RWPE2 (cell line): ENCODE results near the gene TNRC6B.

Experiments
- ATAC-seq: fragments of 200-7000 bp; cut with Tn5 transposase; 3 replicates; pipeline ENCODE4 v1.9.1; 2021; ENCODE audit warnings: low read depth
- DNase-seq: peaks from one replicate; pipeline ENCODE4 v3.0.0-alpha.2; 2020; ENCODE audit warnings: low spot score
- H3K27ac ChIP-seq: fragments of 450-650 bp; 2 replicates; pipeline ENCODE4 v1.5.1; 2017; ENCODE audit warnings: mild to moderate bottlenecking; ENCODE audit not compliant: poor library complexity, severe bottlenecking
- H3K27me3 ChIP-seq: fragments of 250-450 bp; sonication (Bioruptor Pico); 2 replicates; pipeline ENCODE4 v1.5.1; 2021; ENCODE audit warnings: mild to moderate bottlenecking, moderate library complexity; ENCODE audit not compliant: insufficient read depth, poor library complexity, severe bottlenecking
- H3K36me3 ChIP-seq: fragments of 250-450 bp; sonication (Bioruptor Pico); 2 replicates; pipeline ENCODE4 v1.5.1; 2020; ENCODE audit warnings: low read depth, mild to moderate bottlenecking, moderate library complexity
- H3K4me1 ChIP-seq: fragments of 250-450 bp; sonication (Bioruptor Pico); 2 replicates; pipeline ENCODE4 v1.5.1; 2021; ENCODE audit warnings: mild to moderate bottlenecking, moderate library complexity; ENCODE audit not compliant: insufficient read depth, poor library complexity, severe bottlenecking
- H3K4me3 ChIP-seq: fragments of 250-450 bp; sonication (Bioruptor Pico); 2 replicates; pipeline ENCODE4 v1.5.1; 2021; ENCODE audit warnings: mild to moderate bottlenecking, moderate library complexity; ENCODE audit not compliant: severe bottlenecking
- H3K9me3 ChIP-seq: fragments of 250-450 bp; sonication (Bioruptor Pico); 2 replicates; pipeline ENCODE4 v1.5.1; 2021; ENCODE audit warnings: mild to moderate bottlenecking, moderate library complexity; ENCODE audit not compliant: severe bottlenecking
- TF ChIP-seq, protein P1 (sequence below): fragments of 450-650 bp; IDR thresholded peaks from one replicate; pipeline ENCODE4 v1.5.1; 2017; ENCODE audit warnings: mild to moderate bottlenecking, moderate library complexity; ENCODE audit not compliant: poor library complexity, severe bottlenecking

Gene TNRC6B

DNA sequence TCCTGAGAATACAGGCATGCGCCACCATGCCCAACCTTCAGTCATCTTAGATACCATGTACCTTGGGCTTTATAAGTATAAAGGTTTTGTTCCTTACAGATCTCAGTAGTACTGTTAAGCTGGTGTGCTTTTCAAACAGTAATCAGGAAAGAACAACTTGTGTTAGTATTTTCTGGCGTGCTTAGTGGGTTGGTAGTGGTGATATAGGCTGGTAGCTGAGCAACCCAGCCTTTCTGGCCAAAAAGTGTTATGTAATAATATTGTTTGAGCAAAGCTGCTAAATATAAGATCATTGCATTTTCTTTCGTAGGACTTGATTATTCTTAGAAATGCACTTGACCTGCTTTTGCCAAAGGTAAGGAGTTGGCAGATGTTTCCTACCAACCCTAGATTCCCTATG is 175.0 kb downstream of the TNRC6B start:
- Histone ChIP-seq H3K4me3 (no peak overlapping the region), H3K27ac (no peak overlapping the region), H3K36me3 (peaks cover 90% of the 10 kb centered on the region), H3K9me3 (no peaks in the 10 kb centered on the region), H3K4me1 (peaks cover 11% of the 10 kb centered on the region), H3K27me3 (no peaks in the 10 kb centered on the region)
- DNase-seq: no peak
- TF ChIP-seq, protein P1, sequence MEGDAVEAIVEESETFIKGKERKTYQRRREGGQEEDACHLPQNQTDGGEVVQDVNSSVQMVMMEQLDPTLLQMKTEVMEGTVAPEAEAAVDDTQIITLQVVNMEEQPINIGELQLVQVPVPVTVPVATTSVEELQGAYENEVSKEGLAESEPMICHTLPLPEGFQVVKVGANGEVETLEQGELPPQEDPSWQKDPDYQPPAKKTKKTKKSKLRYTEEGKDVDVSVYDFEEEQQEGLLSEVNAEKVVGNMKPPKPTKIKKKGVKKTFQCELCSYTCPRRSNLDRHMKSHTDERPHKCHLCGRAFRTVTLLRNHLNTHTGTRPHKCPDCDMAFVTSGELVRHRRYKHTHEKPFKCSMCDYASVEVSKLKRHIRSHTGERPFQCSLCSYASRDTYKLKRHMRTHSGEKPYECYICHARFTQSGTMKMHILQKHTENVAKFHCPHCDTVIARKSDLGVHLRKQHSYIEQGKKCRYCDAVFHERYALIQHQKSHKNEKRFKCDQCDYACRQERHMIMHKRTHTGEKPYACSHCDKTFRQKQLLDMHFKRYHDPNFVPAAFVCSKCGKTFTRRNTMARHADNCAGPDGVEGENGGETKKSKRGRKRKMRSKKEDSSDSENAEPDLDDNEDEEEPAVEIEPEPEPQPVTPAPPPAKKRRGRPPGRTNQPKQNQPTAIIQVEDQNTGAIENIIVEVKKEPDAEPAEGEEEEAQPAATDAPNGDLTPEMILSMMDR: no peak
- no peak for ATAC-seq

DNA sequence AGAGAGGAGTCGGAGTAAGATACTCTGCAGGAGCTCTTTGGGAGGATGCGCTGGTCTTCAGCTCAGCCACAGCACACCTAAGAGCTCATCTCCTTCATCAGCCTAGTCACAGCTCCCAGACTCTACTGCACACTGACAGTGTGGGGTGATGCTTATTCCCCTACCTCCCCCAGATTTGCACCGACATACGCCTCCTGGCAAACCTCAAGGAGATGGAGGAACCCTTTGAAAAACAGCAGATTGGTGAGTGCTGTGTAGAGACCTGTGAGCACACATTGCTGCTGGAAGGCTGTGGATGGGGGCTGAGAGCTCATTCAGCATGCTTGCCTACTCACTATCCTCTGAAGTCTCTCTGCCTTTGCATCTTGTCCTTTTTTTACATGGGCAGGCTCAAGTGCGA is 183.4 kb downstream of the TNRC6B start:
- no peaks in the 10 kb centered on the region for H3K27me3 ChIP-seq
- ATAC-seq (no peak), DNase-seq (no peak)
- no peaks in the 10 kb centered on the region for H3K4me1 ChIP-seq
- H3K4me3 ChIP-seq: no peak overlapping the region
- TF ChIP-seq, protein P1: no peak
- peaks cover 93% of the 10 kb centered on the region for H3K36me3 ChIP-seq
- no peaks in the 10 kb centered on the region for H3K9me3 ChIP-seq
- H3K27ac ChIP-seq: no peak overlapping the region

GRCh38 chr22:40363059-40363458 is 185.3 kb downstream of the TNRC6B start:
- DNase-seq (no peak), ATAC-seq (no peak)
- TF ChIP-seq, protein P1: no peak
- Histone ChIP-seq H3K9me3 (no peaks in the 10 kb centered on the region), H3K4me3 (no peak overlapping the region), H3K27me3 (no peaks in the 10 kb centered on the region), H3K36me3 (peaks cover 94% of the 10 kb centered on the region), H3K27ac (no peak overlapping the region), H3K4me1 (no peaks in the 10 kb centered on the region)

DNA sequence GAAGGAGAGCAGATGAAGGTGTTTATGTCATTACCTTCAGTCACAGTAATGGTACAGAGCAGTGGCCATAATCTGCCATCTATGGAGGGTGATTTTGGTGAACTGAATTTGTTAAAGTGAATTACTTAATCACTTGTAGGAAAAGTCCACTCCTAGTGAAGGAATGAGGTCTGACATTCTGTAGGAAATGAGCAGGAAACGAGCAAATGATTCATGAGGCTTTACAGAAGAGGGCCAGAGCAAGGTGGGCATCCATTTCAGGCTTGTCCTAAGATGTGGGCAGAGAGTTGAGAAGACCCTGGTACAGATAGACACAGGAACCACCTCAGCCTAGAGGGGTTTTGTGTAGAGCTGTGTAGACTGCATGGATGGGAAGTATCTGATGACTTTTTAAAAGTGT is 186.7 kb downstream of the TNRC6B start:
- TF ChIP-seq, protein P1: no peak
- Histone ChIP-seq H3K4me1 (no peaks in the 10 kb centered on the region), H3K27me3 (no peaks in the 10 kb centered on the region), H3K4me3 (no peak overlapping the region), H3K27ac (no peak overlapping the region), H3K36me3 (peaks cover 85% of the 10 kb centered on the region), H3K9me3 (no peaks in the 10 kb centered on the region)
- ATAC-seq (no peak), DNase-seq (no peak)

GRCh38 chr22:40366068-40366467 is 188.3 kb downstream of the TNRC6B start:
- H3K27ac ChIP-seq: no peak overlapping the region
- no peak for DNase-seq
- TF ChIP-seq, protein P1: no peak
- no peaks in the 10 kb centered on the region for H3K4me1 ChIP-seq
- peaks cover 73% of the 10 kb centered on the region for H3K36me3 ChIP-seq
- H3K9me3 ChIP-seq: no peaks in the 10 kb centered on the region
- H3K4me3 ChIP-seq: no peak overlapping the region
- H3K27me3 ChIP-seq: no peaks in the 10 kb centered on the region
- no peak for ATAC-seq
